ENCODE measurements around the gene USP7.
A peak's percentile ranks its signal among the peaks of the same experiment; 100 is the strongest.
"Not testable (repeated sequence)": the region's sequence is repeated elsewhere in the genome, so short reads cannot be mapped to it uniquely, and the experiment has no call there.

Gene USP7

GRCh38 chr16:8874388-8874787 lies 89.3 kb downstream of the USP7 start:
- no peak for DNase-seq

GRCh38 chr16:8873866-8874195 lies 89.9 kb downstream of the USP7 start:
- not testable (repeated sequence) for DNase-seq

GRCh38 chr16:8872967-8873865 lies 90.5 kb downstream of the USP7 start:
- no peak for DNase-seq

GRCh38 chr16:8872071-8872470 lies 91.6 kb downstream of the USP7 start:
- DNase-seq = no peak

- not testable (repeated sequence) for DNase-seq
Measured at GRCh38 chr16:8869988-8870241, 93.8 kb downstream of the USP7 start.

- no peak for DNase-seq
Measured at GRCh38 chr16:8869212-8869987, 94.3 kb downstream of the USP7 start.

- DNase-seq = peak; percentile 72
Measured at GRCh38 chr16:8868416-8869211, 95.1 kb downstream of the USP7 start, which contains the start of gene CARHSP1. Gene CARHSP1 (minus strand): TSS chr16:8869006. CDS start chr16:8859328, 9,678 bp downstream.

GRCh38 chr16:8867932-8868415 lies 95.7 kb downstream of the USP7 start:
- no peak for DNase-seq

GRCh38 chr16:8867216-8867931 lies 96.3 kb downstream of the USP7 start:
- DNase-seq = no peak

GRCh38 chr16:8866884-8867215 lies 96.9 kb downstream of the USP7 start:
- DNase-seq = no peak

- DNase-seq = no peak
Measured at GRCh38 chr16:8866118-8866883, 97.4 kb downstream of the USP7 start.

GRCh38 chr16:8865145-8865882 lies 98.4 kb downstream of the USP7 start:
- no peak for DNase-seq

- DNase-seq = no peak
Measured at GRCh38 chr16:8864480-8865110, 99.1 kb downstream of the USP7 start.

- DNase-seq = no peak
Measured at GRCh38 chr16:8863594-8864424, 99.9 kb downstream of the USP7 start.

- DNase-seq = no peak
Measured at GRCh38 chr16:8862309-8863130, 101.2 kb downstream of the USP7 start.

GRCh38 chr16:8861563-8862308 lies 102.0 kb downstream of the USP7 start:
- no peak for DNase-seq

GRCh38 chr16:8859913-8860881 lies 103.5 kb downstream of the USP7 start:
- DNase-seq = no peak

Data from T-helper 9 cell (primary cell).